ENCODE measurements around the gene CDH3. TPM values are rescaled to one million over a fixed set of nuclear protein-coding genes. Genes with fewer than 3 reads are reported as not detected.

CDH3 gene
- total and polyA plus RNA-seq, 2 donors from 2014 or later: 9.8 to 61.3 TPM

DNA sequence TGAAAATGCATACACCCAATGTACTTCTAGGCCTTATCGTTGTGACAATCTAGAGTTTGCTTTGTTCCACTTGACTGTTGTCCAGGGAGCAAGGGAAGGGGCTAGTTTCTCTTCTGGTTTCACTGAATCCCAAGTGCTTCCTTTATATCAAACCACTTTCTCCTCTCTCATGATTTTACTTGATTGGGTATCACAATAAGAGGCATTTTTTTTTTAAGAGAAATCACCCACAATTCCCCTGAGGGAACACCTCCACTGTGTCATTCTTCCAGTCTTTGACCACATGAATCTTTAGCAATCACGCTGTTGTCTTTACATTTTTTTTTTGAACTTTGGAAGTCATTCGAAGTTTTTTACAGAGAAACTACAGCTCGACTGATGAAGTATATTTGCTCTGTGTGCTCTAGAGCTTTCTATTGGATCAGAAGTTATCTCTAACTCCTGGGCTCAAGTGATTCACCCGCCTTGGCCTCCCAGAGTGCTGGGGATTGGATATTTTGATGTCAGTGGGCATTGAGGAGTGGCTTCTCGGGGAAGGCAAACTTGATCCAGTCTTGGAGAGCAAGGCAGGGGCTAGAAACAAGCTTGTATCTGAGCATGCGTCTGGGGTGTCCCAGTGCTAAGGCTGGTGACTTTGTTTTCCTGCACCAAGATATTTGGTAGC lies 95.0 kb downstream of the CDH3 start:
- intact Hi-C loops (cut with DNase I): no loop called here
- no peak for FAIRE-seq

DNA sequence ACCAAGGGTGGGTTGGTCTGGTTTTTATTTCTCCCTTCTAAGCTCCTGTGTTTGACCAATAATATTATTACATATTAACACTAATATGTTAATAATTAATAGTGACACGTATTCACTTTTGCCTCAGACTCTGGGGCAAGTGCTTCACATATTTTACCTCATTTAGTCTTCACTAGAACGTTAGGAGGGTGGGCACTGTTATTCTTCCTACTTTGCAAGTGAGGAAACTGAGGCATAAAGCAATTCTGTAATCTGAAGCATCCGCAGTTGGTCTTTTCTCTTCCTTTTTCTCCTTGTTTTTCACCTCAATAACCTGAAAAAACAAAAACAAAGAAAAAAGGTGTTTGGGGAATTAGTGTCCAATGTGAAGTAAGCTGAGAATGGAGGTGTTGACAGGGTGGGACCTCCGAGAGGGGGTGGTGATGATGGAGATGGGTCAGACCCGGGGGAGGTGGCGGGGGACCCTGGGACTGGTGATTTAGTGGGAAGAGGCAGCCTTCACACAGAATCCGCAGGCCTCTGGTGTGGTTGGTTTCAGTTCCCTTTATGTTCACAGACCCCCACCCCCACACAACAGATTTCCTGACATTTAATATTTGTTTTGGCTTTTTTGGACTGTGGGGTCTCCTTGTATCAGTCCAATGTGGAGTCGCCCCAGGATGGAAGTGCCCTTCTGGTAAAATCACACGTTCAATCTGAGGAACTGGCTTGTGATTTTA lies 95.7 kb downstream of the CDH3 start:
- Histone ChIP-seq H3K4me3 (ENCODE audit: low read length in 3 of 3) (peak overlapping the region in 1 of 3 donors; percentile 25), H3K9me3 (ENCODE audit: control insufficient read depth in 2 of 3, insufficient read depth in 1 of 3, low read length in 3 of 3) (no peaks in the 10 kb centered on the region), H3K9ac (ENCODE audit: low read length in 3 of 3) (peak overlapping the region in 1 of 3 donors; percentile 34), H3K27ac (ENCODE audit: low read depth in 2 of 2, low read length in 2 of 2) (peak overlapping the region; percentile 45 to 67), H3K27me3 (ENCODE audit: control insufficient read depth, insufficient read depth, low read length) (no peaks in the 10 kb centered on the region), H3K36me3 (ENCODE audit: control insufficient read depth in 2 of 3, insufficient read depth in 3 of 3, low read length in 3 of 3) (no peaks in the 10 kb centered on the region), H3K4me1 (ENCODE audit: control insufficient read depth in 2 of 3, insufficient read depth in 2 of 3, low read depth in 1 of 3, low read length in 3 of 3) (peaks cover 0 to 17% (median 11%) of the 10 kb centered on the region in 3 donors)
- no peak for FAIRE-seq
- intact Hi-C loops (cut with DNase I): no loop called here
- TF ChIP-seq, protein P1, sequence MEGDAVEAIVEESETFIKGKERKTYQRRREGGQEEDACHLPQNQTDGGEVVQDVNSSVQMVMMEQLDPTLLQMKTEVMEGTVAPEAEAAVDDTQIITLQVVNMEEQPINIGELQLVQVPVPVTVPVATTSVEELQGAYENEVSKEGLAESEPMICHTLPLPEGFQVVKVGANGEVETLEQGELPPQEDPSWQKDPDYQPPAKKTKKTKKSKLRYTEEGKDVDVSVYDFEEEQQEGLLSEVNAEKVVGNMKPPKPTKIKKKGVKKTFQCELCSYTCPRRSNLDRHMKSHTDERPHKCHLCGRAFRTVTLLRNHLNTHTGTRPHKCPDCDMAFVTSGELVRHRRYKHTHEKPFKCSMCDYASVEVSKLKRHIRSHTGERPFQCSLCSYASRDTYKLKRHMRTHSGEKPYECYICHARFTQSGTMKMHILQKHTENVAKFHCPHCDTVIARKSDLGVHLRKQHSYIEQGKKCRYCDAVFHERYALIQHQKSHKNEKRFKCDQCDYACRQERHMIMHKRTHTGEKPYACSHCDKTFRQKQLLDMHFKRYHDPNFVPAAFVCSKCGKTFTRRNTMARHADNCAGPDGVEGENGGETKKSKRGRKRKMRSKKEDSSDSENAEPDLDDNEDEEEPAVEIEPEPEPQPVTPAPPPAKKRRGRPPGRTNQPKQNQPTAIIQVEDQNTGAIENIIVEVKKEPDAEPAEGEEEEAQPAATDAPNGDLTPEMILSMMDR (IDR thresholded peaks at IDR 0.05; ENCODE audit: borderline replicate concordance, extremely low read depth, insufficient read depth): no peak
- no peak for DNase-seq

More for the DNA sequence above, 95.0 kb downstream of the CDH3 start:
- Histone ChIP-seq H3K27ac (ENCODE audit: low read depth in 2 of 2, low read length in 2 of 2) (peak overlapping the region; percentile 65 to 76), H3K36me3 (ENCODE audit: control insufficient read depth in 2 of 3, insufficient read depth in 3 of 3, low read length in 3 of 3) (no peaks in the 10 kb centered on the region), H3K4me3 (ENCODE audit: low read length in 3 of 3) (no peak overlapping the region), H3K27me3 (ENCODE audit: control insufficient read depth, insufficient read depth, low read length) (no peaks in the 10 kb centered on the region), H3K9ac (ENCODE audit: low read length in 3 of 3) (no peak overlapping the region), H3K4me1 (ENCODE audit: control insufficient read depth in 2 of 3, insufficient read depth in 2 of 3, low read depth in 1 of 3, low read length in 3 of 3) (peaks cover 0 to 17% (median 11%) of the 10 kb centered on the region in 3 donors), H3K9me3 (ENCODE audit: control insufficient read depth in 2 of 3, insufficient read depth in 1 of 3, low read length in 3 of 3) (no peaks in the 10 kb centered on the region)
- DNase-seq: no peak
- TF ChIP-seq, protein P1 (IDR thresholded peaks at IDR 0.05; ENCODE audit: borderline replicate concordance, extremely low read depth, insufficient read depth): no peak

DNA sequence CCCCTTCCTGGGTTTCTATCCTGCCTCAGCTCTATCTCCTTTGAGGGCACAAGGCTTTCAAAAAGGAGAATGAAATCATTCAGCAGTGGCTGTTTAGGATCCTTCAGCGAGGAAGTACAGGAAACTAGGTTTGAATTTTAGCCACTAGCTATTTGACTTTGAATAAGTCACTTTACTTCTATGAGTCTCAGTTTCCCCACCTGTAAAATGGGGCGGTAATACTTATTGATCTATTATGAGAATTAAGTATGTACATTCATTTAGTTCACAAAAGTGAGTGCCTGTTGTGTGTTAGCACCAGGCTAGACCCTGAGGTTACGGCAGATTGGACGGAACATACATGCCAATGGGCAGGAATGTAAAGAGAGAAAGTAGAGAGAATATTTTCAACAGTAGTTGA lies 98.6 kb downstream of the CDH3 start:
- DNase-seq (no peak), FAIRE-seq (no peak)
- no peaks in the 10 kb centered on the region for H3K36me3 ChIP-seq (ENCODE audit: control insufficient read depth in 2 of 3, insufficient read depth in 3 of 3, low read length in 3 of 3)
- peak overlapping the region; percentile 55 to 75 for H3K27ac ChIP-seq (ENCODE audit: low read depth in 2 of 2, low read length in 2 of 2)
- TF ChIP-seq, protein P1 (IDR thresholded peaks at IDR 0.05; ENCODE audit: borderline replicate concordance, extremely low read depth, insufficient read depth): no peak
- no peak overlapping the region for H3K4me3 ChIP-seq (ENCODE audit: low read length in 3 of 3)
- no peaks in the 10 kb centered on the region for H3K27me3 ChIP-seq (ENCODE audit: control insufficient read depth, insufficient read depth, low read length)
- peaks cover 0 to 13% (median 11%) of the 10 kb centered on the region in 3 donors for H3K4me1 ChIP-seq (ENCODE audit: control insufficient read depth in 2 of 3, insufficient read depth in 2 of 3, low read depth in 1 of 3, low read length in 3 of 3)
- intact Hi-C loops (cut with DNase I): no loop called here
- H3K9ac ChIP-seq (ENCODE audit: low read length in 3 of 3): no peak overlapping the region
- no peaks in the 10 kb centered on the region for H3K9me3 ChIP-seq (ENCODE audit: control insufficient read depth in 2 of 3, insufficient read depth in 1 of 3, low read length in 3 of 3)
